ENCODE measurements around the gene ZNF70. TPM values are rescaled to one million over a fixed set of nuclear protein-coding genes. Genes with fewer than 3 reads are reported as not detected.

ZNF70 gene
- total and polyA plus RNA-seq, 10 of the 15 experiments (the other 5 are each of a cell fraction or from before 2014, with no cell fraction given) = 0.15 to 2.3 (median 0.85) TPM

- H3K4me1 ChIP-seq (ENCODE audit: control insufficient read depth, insufficient read depth, low read length) = peaks cover 8% of the 10 kb centered on the region
- peaks cover 0 to 1% of the 10 kb centered on the region in 2 experiments; a peak in 1 of 4 replicates for H3K36me3 ChIP-seq (ENCODE audit: control insufficient read depth in 2 of 2, insufficient read depth in 2 of 2, low read length in 1 of 2)
- no peaks in the 10 kb centered on the region for H3K9me3 ChIP-seq (replicated peaks; ENCODE audit: control insufficient read depth, insufficient read depth, low read length)
- POLR2A ChIA-PET = interaction anchor here (0.6 to 2.5 kb wide), 3 partner anchors 19 to 71 kb away, joined by 3 to 8 read pairs (median 7); partner anchors contain the start of genes CHCHD10 and SLC2A11
- TSS peak; percentile 95 for BruUV-seq (replicated peaks)
- CTCF ChIA-PET = interaction anchor here (0.7 to 0.8 kb wide), 3 partner anchors 59 to 63 kb away, joined by 3 to 5 read pairs (median 3); no protein-coding TSS in a partner anchor
- 0 out of 2 replicates have a peak, but pooled peaks cover 4% of the 10 kb centered on the region for H4K20me1 ChIP-seq (ENCODE audit: control insufficient read depth, insufficient read depth)
- peak overlapping the region; percentile 98 for H3K4me2 ChIP-seq (ENCODE audit: control insufficient read depth, insufficient read depth)
- H2AFZ ChIP-seq (ENCODE audit: control insufficient read depth, low read depth, low read length) = peak overlapping the region; percentile 97
- peak overlapping the region; percentile 73; the same call in 1 of the 2 replicates for H3K4me3 ChIP-seq
- SMC1A ChIA-PET (ENCODE audit: uncharacterized antibody, unreplicated experiment) = interaction anchor here (1.0 to 1.9 kb wide), 3 partner anchors 16 to 60 kb away, joined by 3 to 5 read pairs (median 5); no protein-coding TSS in a partner anchor
- no peak for DNase-seq (ENCODE audit: low read depth, low spot score)
- H3K9ac ChIP-seq (ENCODE audit: control insufficient read depth, insufficient read depth, low read length) = peak overlapping the region; percentile 99
- peak overlapping the region; percentile 98 for H3K27ac ChIP-seq (ENCODE audit: control insufficient read depth, insufficient read depth)
- FAIRE-seq = no peak
- ATAC-seq = no peak
- in situ Hi-C loops (cut with MboI) = no loop called here
- WGBS (ENCODE audit: insufficient coverage, insufficient replicate concordance, low lambda C conversion rate, missing lambda C conversion rate) = 56% methylated on average over 9 of the region's 9 CpGs
- RAD21 ChIA-PET (ENCODE audit: unreplicated experiment) = interaction anchor here (1.0 to 1.1 kb wide), 2 partner anchors 14 to 15 kb away, joined by 3 to 4 read pairs; partner anchors contain the start of gene MMP11
- H3K27me3 ChIP-seq (replicated peaks in 1 of 2; ENCODE audit: control insufficient read depth in 2 of 2, insufficient read depth in 2 of 2, low read length in 1 of 2) = no peaks in the 10 kb centered on the region
- H3K79me2 ChIP-seq (ENCODE audit: control insufficient read depth, insufficient read depth, low read length) = peaks cover 39% of the 10 kb centered on the region
- intact Hi-C loops (cut with micrococcal nuclease; ENCODE audit: unreplicated experiment) = loop anchor here (2.0 kb wide), 1 partner anchor 19 kb away; no protein-coding TSS in a partner anchor
- no peak for TF ChIP-seq POLR2A (IDR thresholded peaks at IDR 0.05; ENCODE audit: low read depth, low read length)
- no peak for TF ChIP-seq E4F1 (IDR thresholded peaks at IDR 0.05; ENCODE audit: borderline replicate concordance, partially characterized antibody)
- TF ChIP-seq ZNF274 (IDR thresholded peaks at IDR 0.05; ENCODE audit: insufficient read depth, insufficient read length) = no peak
- no peak for TF ChIP-seq NFYA (IDR thresholded peaks at IDR 0.05; ENCODE audit: borderline replicate concordance, low read depth, low read length)
- TF ChIP-seq CTCF (IDR thresholded peaks at IDR 0.05 in 2 of 3, conservative IDR thresholded peaks at IDR 0.05 in 1 of 3; ENCODE audit: control insufficient read depth in 2 of 3, extremely low read depth in 1 of 3, insufficient read depth in 1 of 3, low read depth in 3 of 3, low read length in 3 of 3) = no peak
- no peak for TF ChIP-seq CEBPB (IDR thresholded peaks at IDR 0.05; ENCODE audit: borderline replicate concordance in 1 of 2, low read depth in 2 of 2, low read length in 2 of 2)
- TF ChIP-seq BCL3 (IDR thresholded peaks at IDR 0.05; ENCODE audit: borderline replicate concordance, insufficient read depth, low read depth, low read length, poor library complexity, severe bottlenecking) = no peak
- 0 out of 2 replicates have a peak, but pooled peaks have one; percentile 22 for TF ChIP-seq HDGF (IDR thresholded peaks at IDR 0.05)
- no peak for TF ChIP-seq SKIL (IDR thresholded peaks at IDR 0.05; ENCODE audit: low read depth, poor library complexity, severe bottlenecking)
- no peak for TF ChIP-seq TCF3 (IDR thresholded peaks at IDR 0.05; ENCODE audit: borderline replicate concordance, insufficient read depth, low read depth, low read length)
- TF ChIP-seq SUZ12 (IDR thresholded peaks at IDR 0.05; ENCODE audit: unreplicated experiment) = no peak
- TF ChIP-seq USF1 (IDR thresholded peaks at IDR 0.05; ENCODE audit: borderline replicate concordance, extremely low read length, insufficient read depth, low read depth, low read length) = no peak
- no peak for TF ChIP-seq FOXK2 (IDR thresholded peaks at IDR 0.05)
Measured at GRCh38 chr22:23786261-23786710, 35.4 kb upstream of the ZNF70 start.
